ENCODE results near the gene GDA. TPM values are rescaled to one million over a fixed set of nuclear protein-coding genes. Genes with fewer than 3 reads are reported as not detected.

Gene GDA
- total RNA-seq, 4 donors from 2014 or later, result 1.2 to 89.9 (median 55.9) TPM

GRCh38 chr9:72207278-72207677, 58.0 kb downstream of the GDA start:
- intact Hi-C loops (cut with DNase I; ENCODE audit: low total_unique reads) (no loop called here), in situ Hi-C loops (cut with MboI; ENCODE audit: low pct_ligation_motif_present in 1 of 4, low pct_unique_long_range_greater_than_20kb in 1 of 4, low sequenced_read_pairs in 3 of 4) (no loop called here)
- Histone ChIP-seq H3K27ac (no peak overlapping the region), H3K36me3 (no peaks in the 10 kb centered on the region), H3K4me3 (no peak overlapping the region), H3K9me3 (no peaks in the 10 kb centered on the region), H3K4me1 (no peaks in the 10 kb centered on the region), H3K27me3 (no peaks in the 10 kb centered on the region)
- no peak for DNase-seq
- TF ChIP-seq POLR2AphosphoS5 (IDR thresholded peaks at IDR 0.05), result no peak
- TF ChIP-seq EP300 (IDR thresholded peaks at IDR 0.05; ENCODE audit: low read depth), result no peak

- H3K27me3 ChIP-seq, result no peaks in the 10 kb centered on the region
- in situ Hi-C loops (cut with MboI; ENCODE audit: low pct_ligation_motif_present in 1 of 4, low pct_unique_long_range_greater_than_20kb in 1 of 4, low sequenced_read_pairs in 3 of 4) (no loop called here), intact Hi-C loops (cut with DNase I; ENCODE audit: low total_unique reads) (no loop called here)
- H3K4me3 ChIP-seq, result no peak overlapping the region
- TF ChIP-seq POLR2AphosphoS5 (IDR thresholded peaks at IDR 0.05), result no peak
- TF ChIP-seq CTCF (IDR thresholded peaks at IDR 0.05), result no peak
- TF ChIP-seq POLR2A (IDR thresholded peaks at IDR 0.05), result no peak
- no peak for TF ChIP-seq EP300 (IDR thresholded peaks at IDR 0.05; ENCODE audit: low read depth)
- DNase-seq, result no peak
- no peaks in the 10 kb centered on the region for H3K4me1 ChIP-seq
- H3K9me3 ChIP-seq, result no peaks in the 10 kb centered on the region
- H3K36me3 ChIP-seq, result no peaks in the 10 kb centered on the region
- 65 to 74% methylated on average over 6 of the region's 6 CpGs for WGBS, 2 donors (ENCODE audit: low coverage in 1 of 2)
- no peak overlapping the region for H3K27ac ChIP-seq
These were observed 61.3 kb downstream of the GDA start for GRCh38 chr9:72210522-72210921.

- no peaks in the 10 kb centered on the region for H3K27me3 ChIP-seq
- no peaks in the 10 kb centered on the region for H3K36me3 ChIP-seq
- no peak overlapping the region for H3K27ac ChIP-seq
- intact Hi-C loops (cut with DNase I; ENCODE audit: low total_unique reads) (no loop called here), in situ Hi-C loops (cut with MboI; ENCODE audit: low pct_ligation_motif_present in 1 of 4, low pct_unique_long_range_greater_than_20kb in 1 of 4, low sequenced_read_pairs in 3 of 4) (no loop called here)
- no peaks in the 10 kb centered on the region for H3K4me1 ChIP-seq
- no peak for DNase-seq
- no peaks in the 10 kb centered on the region for H3K9me3 ChIP-seq
- H3K4me3 ChIP-seq, result no peak overlapping the region
- TF ChIP-seq EP300 (IDR thresholded peaks at IDR 0.05; ENCODE audit: low read depth) (no peak), POLR2AphosphoS5 (IDR thresholded peaks at IDR 0.05) (no peak), POLR2A (IDR thresholded peaks at IDR 0.05) (no peak), CTCF (IDR thresholded peaks at IDR 0.05) (no peak)
- WGBS, 2 donors (ENCODE audit: low coverage in 1 of 2), result 72 to 74% methylated on average over 2 to 3 of the region's 3 CpGs
These were observed 61.8 kb downstream of the GDA start for GRCh38 chr9:72211047-72211446.

- intact Hi-C loops (cut with DNase I; ENCODE audit: low total_unique reads), result no loop called here
- no peak for TF ChIP-seq CTCF (IDR thresholded peaks at IDR 0.05)
- no peak for TF ChIP-seq EP300 (IDR thresholded peaks at IDR 0.05; ENCODE audit: low read depth)
- TF ChIP-seq POLR2AphosphoS5 (IDR thresholded peaks at IDR 0.05), result no peak
- TF ChIP-seq POLR2A (IDR thresholded peaks at IDR 0.05), result no peak
- Histone ChIP-seq H3K27ac (no peak overlapping the region), H3K4me1 (peaks cover 0 to 10% (median 2%) of the 10 kb centered on the region in 4 donors), H3K27me3 (no peaks in the 10 kb centered on the region), H3K4me3 (no peak overlapping the region), H3K9me3 (no peaks in the 10 kb centered on the region), H3K36me3 (no peaks in the 10 kb centered on the region)
- 78 to 84% methylated on average over 4 of the region's 4 CpGs for WGBS, 2 donors (ENCODE audit: low coverage in 1 of 2)
- in situ Hi-C loops (cut with MboI; ENCODE audit: low pct_ligation_motif_present in 1 of 4, low pct_unique_long_range_greater_than_20kb in 1 of 4, low sequenced_read_pairs in 3 of 4), result no loop called here
- DNase-seq, result no peak
These were observed 64.7 kb downstream of the GDA start for GRCh38 chr9:72213906-72214305.

GRCh38 chr9:72217306-72217842, 68.1 kb downstream of the GDA start:
- H3K4me1 ChIP-seq, result peaks cover 0 to 10% (median 2%) of the 10 kb centered on the region in 4 donors
- in situ Hi-C loops (cut with MboI; ENCODE audit: low pct_ligation_motif_present in 1 of 4, low pct_unique_long_range_greater_than_20kb in 1 of 4, low sequenced_read_pairs in 3 of 4), result no loop called here
- no peak overlapping the region for H3K4me3 ChIP-seq
- intact Hi-C loops (cut with DNase I; ENCODE audit: low total_unique reads), result no loop called here
- no peaks in the 10 kb centered on the region for H3K9me3 ChIP-seq
- TF ChIP-seq POLR2AphosphoS5 (IDR thresholded peaks at IDR 0.05) (no peak), POLR2A (IDR thresholded peaks at IDR 0.05) (no peak), EP300 (IDR thresholded peaks at IDR 0.05; ENCODE audit: low read depth) (no peak), CTCF (IDR thresholded peaks at IDR 0.05) (no peak)
- DNase-seq, result no peak
- WGBS, 2 donors (ENCODE audit: low coverage in 1 of 2), result 42 to 54% methylated on average over 3 of the region's 3 CpGs
- H3K27ac ChIP-seq, result peak overlapping the region in 2 of 4 donors; percentile 16 to 48
- no peaks in the 10 kb centered on the region for H3K36me3 ChIP-seq
- H3K27me3 ChIP-seq, result no peaks in the 10 kb centered on the region

Measured in transverse colon (tissue), 4 donors.